Astrocyte (in vitro differentiated cells and primary cell): Measurements from ENCODE around the gene ROR2. TPM values are rescaled to one million over a fixed set of nuclear protein-coding genes. Genes with fewer than 3 reads are reported as not detected.

ENCODE experiments used
- DNase-seq: peaks from one replicate; pipeline ENCODE4 v3.0.0-alpha.2; 2010; ENCODE audit warnings: low read depth
- FAIRE-seq: peaks from 2 replicates; lab custom pipeline; 2011; peaks lifted over from hg19 to GRCh38; lab: Jason Lieb, UNC
- H2AFZ ChIP-seq: 2 replicates; pipeline ENCODE4 v1.6.0; 2012; ENCODE audit warnings: low read depth, low read length, inconsistent platforms
- H3K27ac ChIP-seq: 2 replicates; pipeline ENCODE4 v1.5.1; 2011; ENCODE audit warnings: low read depth, low read length, inconsistent platforms
- H3K27me3 ChIP-seq: 2 replicates; pipeline ENCODE4 v1.6.0; 2011; ENCODE audit warnings: low read length, inconsistent platforms; ENCODE audit not compliant: insufficient read depth
- H3K36me3 ChIP-seq: 2 replicates; pipeline ENCODE4 v1.5.1; 2011; ENCODE audit warnings: low read length, inconsistent platforms; ENCODE audit not compliant: insufficient read depth
- H3K4me1 ChIP-seq: 2 replicates; pipeline ENCODE4 v1.5.1; 2011; ENCODE audit warnings: low read length, inconsistent platforms; ENCODE audit not compliant: insufficient read depth
- H3K4me2 ChIP-seq: 2 replicates; pipeline ENCODE4 v1.6.0; 2012; ENCODE audit warnings: low read length, inconsistent platforms
- H3K4me3 ChIP-seq: 2 replicates; pipeline ENCODE4 v1.5.1; 2011; ENCODE audit warnings: low read depth, mild to moderate bottlenecking, low read length, inconsistent platforms; ENCODE audit not compliant: insufficient read depth
- H3K79me2 ChIP-seq: 2 replicates; pipeline ENCODE4 v1.6.0; 2012; ENCODE audit warnings: mild to moderate bottlenecking, low read length, inconsistent platforms; ENCODE audit not compliant: insufficient read depth
- H3K9ac ChIP-seq: 2 replicates; pipeline ENCODE4 v1.6.0; 2012; ENCODE audit warnings: mild to moderate bottlenecking, low read length, inconsistent platforms
- H3K9me3 ChIP-seq: 2 replicates; pipeline ENCODE4 v1.5.1; 2012; ENCODE audit warnings: low read depth, mild to moderate bottlenecking, low read length, inconsistent platforms; ENCODE audit not compliant: insufficient read depth
- H4K20me1 ChIP-seq: 2 replicates; pipeline ENCODE4 v1.6.0; 2012; ENCODE audit warnings: low read length, inconsistent platforms; ENCODE audit not compliant: insufficient read depth
- H3K27ac Mint-ChIP-seq: one replicate; pipeline ENCODE4 v1.8.0; 2021; ENCODE audit warnings: mild to moderate bottlenecking, mixed read lengths; ENCODE audit not compliant: unreplicated experiment
- H3K27me3 Mint-ChIP-seq: one replicate; pipeline ENCODE4 v1.8.0; 2021; ENCODE audit warnings: low read depth, mixed read lengths; ENCODE audit not compliant: unreplicated experiment
- H3K36me3 Mint-ChIP-seq: one replicate; pipeline ENCODE4 v1.8.0; 2021; ENCODE audit warnings: low read depth, mixed read lengths; ENCODE audit not compliant: unreplicated experiment
- H3K4me1 Mint-ChIP-seq: one replicate; pipeline ENCODE4 v1.8.0; 2021; ENCODE audit warnings: low read depth, mixed read lengths; ENCODE audit not compliant: unreplicated experiment
- H3K4me3 Mint-ChIP-seq: one replicate; pipeline ENCODE4 v1.8.0; 2021; ENCODE audit warnings: mild to moderate bottlenecking, moderate library complexity, mixed read lengths; ENCODE audit not compliant: unreplicated experiment
- H3K9me3 Mint-ChIP-seq: one replicate; pipeline ENCODE4 v1.8.0; 2021; ENCODE audit warnings: mild to moderate bottlenecking, mixed read lengths; ENCODE audit not compliant: unreplicated experiment
- EZH2 ChIP-seq: IDR thresholded peaks from 2 replicates; pipeline ENCODE4 v1.6.1; 2012; ENCODE audit warnings: mild to moderate bottlenecking, low read length, inconsistent platforms; ENCODE audit not compliant: insufficient read depth
- total RNA-seq: library from RNA; stranded (reverse); gene quantifications from 2 replicates; pipeline ENCODE4 v1.2.1, GENCODE V29; 2021
- TF ChIP-seq, protein P1 (sequence below): IDR thresholded peaks from 2 replicates; pipeline ENCODE4 v1.5.1; 2011; ENCODE audit warnings: low read depth, mild to moderate bottlenecking, inconsistent platforms, low read length, moderate library complexity; ENCODE audit not compliant: insufficient read depth

ROR2 gene
- total RNA-seq, 1 donor from 2014 or later, result 4.9 TPM

DNA sequence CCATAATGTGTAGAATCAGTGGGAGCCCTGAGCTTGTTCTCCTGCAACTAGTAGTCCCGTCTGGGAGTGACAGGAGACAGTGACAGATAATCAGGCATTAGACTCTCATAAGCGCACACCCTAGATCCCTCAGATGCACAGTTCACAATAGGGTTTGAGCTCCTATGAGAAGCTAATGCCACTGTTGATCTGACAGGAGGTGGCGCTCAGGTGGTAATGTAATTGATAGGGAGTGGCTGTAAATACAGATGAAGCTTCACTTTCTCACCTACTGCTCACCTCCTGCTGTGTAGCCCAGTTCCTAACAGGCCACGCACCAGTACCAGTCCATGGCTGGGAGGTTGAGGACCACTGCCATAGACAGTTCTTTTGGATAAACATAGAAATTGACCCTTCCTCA, 188.7 kb downstream of the ROR2 start:
- H3K27ac Mint-ChIP-seq, result no peak overlapping the region
- H3K9me3 Mint-ChIP-seq, result peaks cover 2% of the 10 kb centered on the region
- H3K4me3 Mint-ChIP-seq, result no peak overlapping the region
- H3K79me2 ChIP-seq, result no peaks in the 10 kb centered on the region
- DNase-seq, result no peak
- H3K27me3 ChIP-seq, result peaks cover 5% of the 10 kb centered on the region
- H3K4me1 Mint-ChIP-seq, result no peaks in the 10 kb centered on the region
- no peaks in the 10 kb centered on the region for H3K4me1 ChIP-seq
- H3K4me3 ChIP-seq, result no peak overlapping the region
- H4K20me1 ChIP-seq, result no peaks in the 10 kb centered on the region
- H3K27me3 Mint-ChIP-seq, result no peaks in the 10 kb centered on the region
- peaks cover 4% of the 10 kb centered on the region for H3K36me3 Mint-ChIP-seq
- FAIRE-seq, result no peak
- TF ChIP-seq, protein P1, sequence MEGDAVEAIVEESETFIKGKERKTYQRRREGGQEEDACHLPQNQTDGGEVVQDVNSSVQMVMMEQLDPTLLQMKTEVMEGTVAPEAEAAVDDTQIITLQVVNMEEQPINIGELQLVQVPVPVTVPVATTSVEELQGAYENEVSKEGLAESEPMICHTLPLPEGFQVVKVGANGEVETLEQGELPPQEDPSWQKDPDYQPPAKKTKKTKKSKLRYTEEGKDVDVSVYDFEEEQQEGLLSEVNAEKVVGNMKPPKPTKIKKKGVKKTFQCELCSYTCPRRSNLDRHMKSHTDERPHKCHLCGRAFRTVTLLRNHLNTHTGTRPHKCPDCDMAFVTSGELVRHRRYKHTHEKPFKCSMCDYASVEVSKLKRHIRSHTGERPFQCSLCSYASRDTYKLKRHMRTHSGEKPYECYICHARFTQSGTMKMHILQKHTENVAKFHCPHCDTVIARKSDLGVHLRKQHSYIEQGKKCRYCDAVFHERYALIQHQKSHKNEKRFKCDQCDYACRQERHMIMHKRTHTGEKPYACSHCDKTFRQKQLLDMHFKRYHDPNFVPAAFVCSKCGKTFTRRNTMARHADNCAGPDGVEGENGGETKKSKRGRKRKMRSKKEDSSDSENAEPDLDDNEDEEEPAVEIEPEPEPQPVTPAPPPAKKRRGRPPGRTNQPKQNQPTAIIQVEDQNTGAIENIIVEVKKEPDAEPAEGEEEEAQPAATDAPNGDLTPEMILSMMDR, result no peak
- TF ChIP-seq EZH2, result no peak
- no peak overlapping the region for H3K4me2 ChIP-seq
- no peak overlapping the region for H3K9ac ChIP-seq
- H3K27ac ChIP-seq, result no peak overlapping the region
- H3K9me3 ChIP-seq, result no peaks in the 10 kb centered on the region
- H2AFZ ChIP-seq, result no peak overlapping the region
- no peaks in the 10 kb centered on the region for H3K36me3 ChIP-seq

DNA sequence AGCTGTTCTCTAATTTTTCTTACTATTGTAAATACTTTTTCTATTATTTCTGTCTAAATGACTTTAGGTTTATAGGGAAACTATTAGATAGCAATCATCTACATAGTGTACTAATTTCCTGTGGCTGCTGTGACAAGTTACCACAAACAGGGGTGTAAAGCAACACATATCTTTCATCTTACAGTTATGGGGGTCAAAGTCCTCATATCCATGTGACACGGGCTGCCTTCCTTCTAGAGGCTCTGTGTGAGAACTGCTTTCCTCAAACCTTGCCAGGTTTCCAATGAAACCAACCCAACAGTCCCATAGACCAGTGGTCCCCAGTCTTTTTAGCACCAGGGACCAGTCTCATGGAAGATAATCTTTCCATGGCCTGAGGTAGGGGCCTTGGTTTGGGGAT, 189.1 kb downstream of the ROR2 start:
- no peak overlapping the region for H3K9ac ChIP-seq
- Mint-ChIP-seq H3K27ac (no peak overlapping the region), H3K9me3 (peaks cover 2% of the 10 kb centered on the region), H3K36me3 (peaks cover 5% of the 10 kb centered on the region), H3K4me1 (no peaks in the 10 kb centered on the region), H3K27me3 (no peaks in the 10 kb centered on the region), H3K4me3 (no peak overlapping the region)
- no peak overlapping the region for H3K4me3 ChIP-seq
- H3K36me3 ChIP-seq, result no peaks in the 10 kb centered on the region
- H3K27ac ChIP-seq, result no peak overlapping the region
- no peaks in the 10 kb centered on the region for H3K4me1 ChIP-seq
- no peaks in the 10 kb centered on the region for H3K9me3 ChIP-seq
- TF ChIP-seq, protein P1, result no peak
- no peak for TF ChIP-seq EZH2
- H2AFZ ChIP-seq, result no peak overlapping the region
- H3K27me3 ChIP-seq, result peaks cover 5% of the 10 kb centered on the region
- no peak overlapping the region for H3K4me2 ChIP-seq
- no peak for DNase-seq
- H3K79me2 ChIP-seq, result no peaks in the 10 kb centered on the region
- H4K20me1 ChIP-seq, result no peaks in the 10 kb centered on the region
- FAIRE-seq, result no peak

DNA sequence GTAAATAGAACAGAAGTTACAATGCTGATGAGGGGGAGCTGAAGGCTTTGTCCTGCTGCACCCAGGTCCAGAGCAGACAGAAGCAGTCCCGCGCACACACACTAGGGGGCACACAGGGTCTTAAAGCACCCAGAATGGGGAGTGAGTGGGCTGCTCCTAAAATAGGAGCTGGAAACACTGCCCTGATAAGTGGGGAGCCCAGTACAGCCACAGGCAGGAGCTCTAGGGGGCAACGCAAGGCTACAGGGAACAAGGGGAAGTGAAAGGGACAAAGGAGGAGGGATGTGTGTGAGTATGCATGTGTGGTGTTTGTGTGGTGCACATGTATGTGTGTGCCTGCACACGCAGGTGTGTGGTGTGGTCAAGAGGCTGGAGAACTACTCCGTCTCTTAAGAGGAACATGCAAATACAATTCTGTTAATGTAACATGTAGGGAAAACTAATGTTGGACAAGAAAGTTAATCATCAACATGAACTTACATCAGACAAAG, 191.5 kb downstream of the ROR2 start:
- Mint-ChIP-seq H3K4me1 (no peaks in the 10 kb centered on the region), H3K36me3 (peaks cover 8% of the 10 kb centered on the region), H3K27ac (no peak overlapping the region), H3K27me3 (no peaks in the 10 kb centered on the region), H3K9me3 (no peaks in the 10 kb centered on the region), H3K4me3 (no peak overlapping the region)
- DNase-seq (no peak), FAIRE-seq (no peak)
- H4K20me1 ChIP-seq, result no peaks in the 10 kb centered on the region
- no peak overlapping the region for H3K4me2 ChIP-seq
- H3K4me1 ChIP-seq, result no peaks in the 10 kb centered on the region
- peaks cover 2% of the 10 kb centered on the region for H3K27me3 ChIP-seq
- H3K9me3 ChIP-seq, result no peaks in the 10 kb centered on the region
- H3K27ac ChIP-seq, result no peak overlapping the region
- no peak overlapping the region for H3K4me3 ChIP-seq
- no peaks in the 10 kb centered on the region for H3K36me3 ChIP-seq
- H2AFZ ChIP-seq, result no peak overlapping the region
- no peak overlapping the region for H3K9ac ChIP-seq
- TF ChIP-seq, protein P1, result peak; percentile 63
- TF ChIP-seq EZH2, result no peak
- no peaks in the 10 kb centered on the region for H3K79me2 ChIP-seq
